ENCODE measurements around the gene SORD. TPM values are rescaled to one million over a fixed set of nuclear protein-coding genes. Genes with fewer than 3 reads are reported as not detected.

Gene SORD
- total and polyA plus RNA-seq, 7 experiments from 2014 or later = 2.7 to 7.8 (median 6.5) TPM

- Histone ChIP-seq H3K9me3 (ENCODE audit: control insufficient read depth in 2 of 3, low read length in 3 of 3) (no peaks in the 10 kb centered on the region), H3K27ac (ENCODE audit: low read depth, low read length) (no peak overlapping the region), H3K27me3 (ENCODE audit: control insufficient read depth in 2 of 2, insufficient read depth in 2 of 2, low read length in 2 of 2) (peaks cover 0 to 10% of the 10 kb centered on the region in 2 donors), H3K4me3 (ENCODE audit: low read length) (no peak overlapping the region), H3K36me3 (ENCODE audit: control insufficient read depth in 2 of 3, insufficient read depth in 3 of 3, low read length in 3 of 3) (no peaks in the 10 kb centered on the region), H3K4me1 (ENCODE audit: control insufficient read depth in 2 of 2, insufficient read depth in 2 of 2, low read length in 2 of 2) (peaks cover 0 to 13% of the 10 kb centered on the region in 2 donors)
- CTCF ChIA-PET = interaction anchor here (1.9 kb wide), 1 partner anchor 10 kb away, joined by 6 read pairs; no protein-coding TSS in a partner anchor
- no peak overlapping the region for H3K4me3 Mint-ChIP-seq
- H3K27me3 Mint-ChIP-seq = peaks cover 39 to 46% (median 42%) of the 10 kb centered on the region in 5 donors
- POLR2A ChIA-PET = no interaction called here
- no peak for ATAC-seq
- DNase-seq = no peak
- H3K9me3 Mint-ChIP-seq = no peaks in the 10 kb centered on the region
- H3K27ac Mint-ChIP-seq = no peak overlapping the region
- H3K36me3 Mint-ChIP-seq = no peaks in the 10 kb centered on the region
- peaks cover 8 to 17% (median 10%) of the 10 kb centered on the region in 7 donors for H3K4me1 Mint-ChIP-seq
- intact Hi-C loops (cut with micrococcal nuclease) = no loop called here
These were observed 85.1 kb downstream of the SORD start for GRCh38 chr15:45107941-45108630.

GRCh38 chr15:45110256-45110820 lies 87.3 kb downstream of the SORD start:
- intact Hi-C loops (cut with micrococcal nuclease) = no loop called here

GRCh38 chr15:45111390-45112142 lies 88.6 kb downstream of the SORD start:
- Histone ChIP-seq H3K27ac (ENCODE audit: low read depth, low read length) (no peak overlapping the region), H3K36me3 (ENCODE audit: control insufficient read depth in 2 of 3, insufficient read depth in 3 of 3, low read length in 3 of 3) (no peaks in the 10 kb centered on the region), H3K4me1 (ENCODE audit: control insufficient read depth in 2 of 2, insufficient read depth in 2 of 2, low read length in 2 of 2) (peaks cover 0 to 35% of the 10 kb centered on the region in 2 donors), H3K27me3 (ENCODE audit: control insufficient read depth in 2 of 2, insufficient read depth in 2 of 2, low read length in 2 of 2) (peaks cover 4 to 30% of the 10 kb centered on the region in 2 donors), H3K4me3 (ENCODE audit: low read length) (no peak overlapping the region), H3K9me3 (ENCODE audit: control insufficient read depth in 2 of 3, low read length in 3 of 3) (no peaks in the 10 kb centered on the region)
- POLR2A ChIA-PET = no interaction called here
- Mint-ChIP-seq H3K27me3 (peaks cover 62 to 76% (median 71%) of the 10 kb centered on the region in 5 donors), H3K4me1 (peaks cover 14 to 47% (median 29%) of the 10 kb centered on the region in 7 donors), H3K4me3 (peak overlapping the region in 9 of 10 donors; percentile 32 to 80 (median 78)), H3K27ac (peak overlapping the region in 1 of 9 donors; percentile 13), H3K9me3 (no peaks in the 10 kb centered on the region), H3K36me3 (peaks cover 0 to 2% (median 0%) of the 10 kb centered on the region in 5 donors)
- no peak for ATAC-seq
- no peak for DNase-seq
- CTCF ChIA-PET = no interaction called here
- intact Hi-C loops (cut with micrococcal nuclease) = no loop called here

More at GRCh38 chr15:45110256-45110820, 87.3 kb downstream of the SORD start:
- DNase-seq = no peak
- Mint-ChIP-seq H3K27ac (no peak overlapping the region), H3K27me3 (peaks cover 51 to 64% (median 63%) of the 10 kb centered on the region in 5 donors), H3K36me3 (peaks cover 0 to 2% (median 0%) of the 10 kb centered on the region in 5 donors), H3K9me3 (no peaks in the 10 kb centered on the region), H3K4me3 (peak overlapping the region in 5 of 10 donors; percentile 30 to 52 (median 41)), H3K4me1 (peaks cover 13 to 35% (median 24%) of the 10 kb centered on the region in 7 donors)
- Histone ChIP-seq H3K4me1 (ENCODE audit: control insufficient read depth in 2 of 2, insufficient read depth in 2 of 2, low read length in 2 of 2) (peaks cover 0 to 31% of the 10 kb centered on the region in 2 donors), H3K4me3 (ENCODE audit: low read length) (no peak overlapping the region), H3K9me3 (ENCODE audit: control insufficient read depth in 2 of 3, low read length in 3 of 3) (no peaks in the 10 kb centered on the region), H3K27ac (ENCODE audit: low read depth, low read length) (no peak overlapping the region), H3K27me3 (ENCODE audit: control insufficient read depth in 2 of 2, insufficient read depth in 2 of 2, low read length in 2 of 2) (peaks cover 4 to 24% of the 10 kb centered on the region in 2 donors), H3K36me3 (ENCODE audit: control insufficient read depth in 2 of 3, insufficient read depth in 3 of 3, low read length in 3 of 3) (no peaks in the 10 kb centered on the region)
- POLR2A ChIA-PET = no interaction called here
- no peak for ATAC-seq
- CTCF ChIA-PET = no interaction called here

- DNase-seq = no peak
- Histone ChIP-seq H3K9me3 (ENCODE audit: control insufficient read depth in 2 of 3, low read length in 3 of 3) (no peaks in the 10 kb centered on the region), H3K27me3 (ENCODE audit: control insufficient read depth in 2 of 2, insufficient read depth in 2 of 2, low read length in 2 of 2) (peaks cover 4 to 32% of the 10 kb centered on the region in 2 donors), H3K4me3 (ENCODE audit: low read length) (no peak overlapping the region), H3K27ac (ENCODE audit: low read depth, low read length) (no peak overlapping the region), H3K4me1 (ENCODE audit: control insufficient read depth in 2 of 2, insufficient read depth in 2 of 2, low read length in 2 of 2) (peaks cover 0 to 41% of the 10 kb centered on the region in 2 donors), H3K36me3 (ENCODE audit: control insufficient read depth in 2 of 3, insufficient read depth in 3 of 3, low read length in 3 of 3) (no peaks in the 10 kb centered on the region)
- ChIA-PET CTCF (no interaction called here), POLR2A (no interaction called here)
- intact Hi-C loops (cut with micrococcal nuclease) = no loop called here
- no peaks in the 10 kb centered on the region for H3K9me3 Mint-ChIP-seq
- ATAC-seq = peak; percentile 3
- H3K27me3 Mint-ChIP-seq = peaks cover 61 to 78% (median 74%) of the 10 kb centered on the region in 5 donors
- H3K4me3 Mint-ChIP-seq = peak overlapping the region; percentile 32 to 80 (median 76)
- peak overlapping the region in 1 of 9 donors; percentile 13 for H3K27ac Mint-ChIP-seq
- peaks cover 0 to 2% (median 0%) of the 10 kb centered on the region in 5 donors for H3K36me3 Mint-ChIP-seq
- H3K4me1 Mint-ChIP-seq = peaks cover 17 to 48% (median 30%) of the 10 kb centered on the region in 7 donors
These were observed 89.2 kb downstream of the SORD start for GRCh38 chr15:45112143-45112590.

GRCh38 chr15:45112591-45113379 lies 89.8 kb downstream of the SORD start:
- Histone ChIP-seq H3K4me3 (ENCODE audit: low read length) (no peak overlapping the region), H3K36me3 (ENCODE audit: control insufficient read depth in 2 of 3, insufficient read depth in 3 of 3, low read length in 3 of 3) (no peaks in the 10 kb centered on the region), H3K4me1 (ENCODE audit: control insufficient read depth in 2 of 2, insufficient read depth in 2 of 2, low read length in 2 of 2) (peaks cover 0 to 47% of the 10 kb centered on the region in 2 donors), H3K27ac (ENCODE audit: low read depth, low read length) (no peak overlapping the region), H3K27me3 (ENCODE audit: control insufficient read depth in 2 of 2, insufficient read depth in 2 of 2, low read length in 2 of 2) (peaks cover 4 to 38% of the 10 kb centered on the region in 2 donors), H3K9me3 (ENCODE audit: control insufficient read depth in 2 of 3, low read length in 3 of 3) (no peaks in the 10 kb centered on the region)
- Mint-ChIP-seq H3K9me3 (no peaks in the 10 kb centered on the region), H3K36me3 (peaks cover 0 to 3% (median 0%) of the 10 kb centered on the region in 5 donors), H3K27ac (no peak overlapping the region), H3K27me3 (peaks cover 67 to 81% (median 80%) of the 10 kb centered on the region in 5 donors), H3K4me1 (peaks cover 22 to 55% (median 36%) of the 10 kb centered on the region in 7 donors), H3K4me3 (peak overlapping the region; percentile 25 to 80 (median 76))
- peak; percentile 18 for ATAC-seq
- intact Hi-C loops (cut with micrococcal nuclease) = no loop called here
- ChIA-PET CTCF (no interaction called here), POLR2A (no interaction called here)
- DNase-seq = no peak
